Endothelial cell (in vitro differentiated cells): Measurements from ENCODE around the gene U2AF1L4. TPM values are rescaled to one million over a fixed set of nuclear protein-coding genes. Genes with fewer than 3 reads are reported as not detected.
A peak's percentile ranks its signal among the peaks of the same experiment; 100 is the strongest.
"Not testable (repeated sequence)": the region's sequence is repeated elsewhere in the genome, so short reads cannot be mapped to it uniquely, and the experiment has no call there.

Source experiments
- DNase-seq: peaks from one replicate; pipeline ENCODE4 v3.0.0; 2021; ENCODE audit warnings: low spot score
- H3K27ac Mint-ChIP-seq: one replicate; pipeline ENCODE4 v1.8.0; 2021; ENCODE audit warnings: mixed read lengths, inconsistent platforms; ENCODE audit not compliant: unreplicated experiment
- H3K27me3 Mint-ChIP-seq: one replicate; pipeline ENCODE4 v1.8.0; 2021; ENCODE audit warnings: mild to moderate bottlenecking, moderate library complexity, mixed read lengths, inconsistent platforms; ENCODE audit not compliant: unreplicated experiment
- H3K36me3 Mint-ChIP-seq: one replicate; pipeline ENCODE4 v1.8.0; 2021; ENCODE audit warnings: mild to moderate bottlenecking, low read depth, mixed read lengths, inconsistent platforms; ENCODE audit not compliant: unreplicated experiment
- H3K4me1 Mint-ChIP-seq: one replicate; pipeline ENCODE4 v1.8.0; 2021; ENCODE audit warnings: mild to moderate bottlenecking, mixed read lengths, inconsistent platforms; ENCODE audit not compliant: unreplicated experiment
- H3K4me3 Mint-ChIP-seq: one replicate; pipeline ENCODE4 v1.8.0; 2021; ENCODE audit warnings: mild to moderate bottlenecking, mixed read lengths, inconsistent platforms; ENCODE audit not compliant: unreplicated experiment
- H3K9me3 Mint-ChIP-seq: one replicate; pipeline ENCODE4 v1.8.0; 2021; ENCODE audit warnings: mixed read lengths, inconsistent platforms; ENCODE audit not compliant: unreplicated experiment
- CTCF ChIP-seq: fragments of 200-600 bp; sonication (generic); IDR thresholded peaks from one replicate; pipeline ENCODE4 v1.5.0; 2021; ENCODE audit warnings: antibody characterized with exemption; ENCODE audit not compliant: unreplicated experiment
- total RNA-seq: library from RNA; stranded (reverse); fragmentation: NEBNext Ultra II Directional; extraction: Animal tissue kit (Norgen Biotek cat#: 25700); gene quantifications from one replicate; pipeline ENCODE4 v1.2.1, GENCODE V29; 2021; ENCODE audit not compliant: unreplicated experiment

U2AF1L4 gene
- total RNA-seq, 1 donor from 2014 or later = 12.0 TPM

- Mint-ChIP-seq H3K9me3 (no peaks in the 10 kb centered on the region), H3K27me3 (peaks cover 15% of the 10 kb centered on the region), H3K4me1 (peaks cover 13% of the 10 kb centered on the region), H3K36me3 (peaks cover 10% of the 10 kb centered on the region), H3K4me3 (no peak overlapping the region), H3K27ac (no peak overlapping the region)
- DNase-seq = no peak
- TF ChIP-seq CTCF = no peak
Observed at GRCh38 chr19:35773020-35773806, 28.0 kb upstream of the U2AF1L4 start.

DNA sequence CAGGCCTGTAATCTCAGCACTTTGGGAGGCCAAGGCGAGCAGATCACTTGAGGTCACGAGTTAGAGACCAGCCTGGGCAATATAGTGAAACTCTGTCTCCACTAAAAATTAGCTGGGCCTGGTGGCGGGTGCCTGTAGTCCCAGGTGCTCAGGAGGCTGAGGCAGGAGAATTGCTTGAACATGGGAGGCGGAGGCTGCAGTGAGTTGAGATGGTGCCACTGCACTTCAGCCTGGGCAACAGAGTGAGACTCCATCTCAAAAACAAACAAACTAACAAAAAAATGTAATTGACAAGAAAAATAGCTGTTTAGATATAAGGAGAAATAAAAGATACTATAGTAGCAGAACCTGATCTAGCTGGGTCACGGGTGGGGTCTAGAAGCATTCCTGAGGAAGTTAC lies 27.1 kb upstream of the U2AF1L4 start:
- Mint-ChIP-seq H3K4me1 (peaks cover 13% of the 10 kb centered on the region), H3K36me3 (peaks cover 10% of the 10 kb centered on the region), H3K27me3 (peaks cover 15% of the 10 kb centered on the region)
- not testable (repeated sequence) for H3K9me3 Mint-ChIP-seq, H3K4me3 Mint-ChIP-seq, H3K27ac Mint-ChIP-seq, DNase-seq

DNA sequence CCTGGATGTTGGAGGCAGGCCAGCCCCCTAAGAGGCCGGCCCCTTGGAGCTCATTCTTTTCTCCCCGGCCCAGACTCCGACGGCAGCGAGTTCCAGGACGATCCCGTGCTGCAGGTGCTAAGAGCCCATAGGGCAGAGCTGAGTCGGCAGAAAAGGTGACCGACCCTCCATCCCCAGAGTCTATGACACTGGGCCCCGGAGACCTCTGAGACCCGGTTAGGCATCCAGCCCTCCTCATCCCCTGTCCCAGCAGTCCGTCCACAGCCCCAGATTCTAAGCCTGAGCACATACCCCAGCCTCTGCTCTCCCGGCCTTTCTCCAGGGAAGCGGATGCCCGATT lies 22.8 kb upstream of the U2AF1L4 start:
- Mint-ChIP-seq H3K4me3 (no peak overlapping the region), H3K27ac (no peak overlapping the region), H3K36me3 (peaks cover 5% of the 10 kb centered on the region), H3K4me1 (no peaks in the 10 kb centered on the region), H3K27me3 (peaks cover 5% of the 10 kb centered on the region), H3K9me3 (no peaks in the 10 kb centered on the region)
- no peak for TF ChIP-seq CTCF
- DNase-seq = no peak

DNA sequence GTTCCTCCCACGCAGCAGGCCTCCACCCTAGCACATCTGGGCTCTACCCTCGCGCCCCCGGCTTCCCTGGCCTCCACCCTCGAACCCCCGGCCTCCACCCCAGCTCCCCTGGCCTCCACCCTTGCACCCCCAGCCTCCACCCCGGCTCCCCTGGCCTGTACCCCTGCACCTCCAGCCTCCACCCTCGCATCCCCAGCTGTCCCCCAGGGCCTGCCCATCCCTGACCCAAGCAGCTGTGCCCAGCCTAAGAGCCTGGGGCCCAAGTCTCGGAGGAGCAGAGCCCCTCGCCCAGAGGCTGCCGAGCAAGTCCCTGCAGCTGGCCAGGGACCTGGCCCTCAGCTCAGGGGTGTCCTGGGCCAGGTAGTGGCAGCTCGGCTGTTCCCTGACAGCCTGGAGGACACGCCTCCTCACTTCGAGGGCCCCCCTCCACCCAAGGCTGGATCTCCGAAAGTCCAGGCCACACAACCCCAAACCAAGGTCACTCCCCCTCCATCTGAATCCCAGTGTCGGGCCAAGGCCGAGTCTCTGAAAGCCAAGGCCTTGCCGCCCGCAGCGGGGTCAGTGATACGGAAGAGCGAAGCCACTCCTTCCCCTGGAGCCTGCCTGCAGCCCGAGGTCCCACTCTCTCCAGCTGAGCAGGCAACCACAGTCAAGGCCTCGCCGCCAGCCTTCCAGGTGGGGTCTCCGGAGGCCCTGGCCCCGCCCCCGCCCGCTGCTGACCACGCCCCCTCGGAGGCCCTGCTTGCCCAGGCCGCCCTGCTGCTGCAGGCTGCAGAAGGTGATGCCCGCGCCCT lies 22.3 kb upstream of the U2AF1L4 start:
- Mint-ChIP-seq H3K4me1 (no peaks in the 10 kb centered on the region), H3K27ac (no peak overlapping the region), H3K36me3 (peaks cover 5% of the 10 kb centered on the region), H3K9me3 (no peaks in the 10 kb centered on the region), H3K27me3 (peaks cover 5% of the 10 kb centered on the region), H3K4me3 (no peak overlapping the region)
- no peak for TF ChIP-seq CTCF
- peak; percentile 46 for DNase-seq

DNA sequence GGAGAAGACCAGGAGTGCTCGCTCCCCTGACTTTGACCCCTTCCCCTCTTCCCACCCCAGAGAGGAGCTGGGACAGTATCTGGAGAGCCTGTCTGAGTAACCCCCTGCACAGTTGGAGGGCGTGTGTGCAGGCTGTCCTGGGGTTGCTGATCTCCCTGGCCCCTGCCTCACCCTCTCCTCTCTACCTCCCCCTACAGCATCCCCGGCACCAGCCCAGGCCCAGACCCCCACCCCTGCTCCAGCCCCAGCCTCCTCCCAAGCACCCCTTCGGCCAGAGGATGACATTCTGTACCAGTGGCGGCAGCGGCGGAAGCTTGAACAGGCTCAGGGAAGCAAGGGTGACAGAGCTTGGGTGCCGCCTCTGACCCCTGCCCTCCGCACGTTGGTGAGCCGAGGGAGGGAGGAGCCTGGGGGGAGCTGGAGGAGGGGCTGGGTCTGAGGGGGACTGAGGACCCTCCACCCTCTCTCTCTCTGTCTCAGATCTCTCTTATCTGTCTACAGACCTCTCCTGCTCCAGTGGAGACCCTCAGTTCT lies 21.4 kb upstream of the U2AF1L4 start:
- TF ChIP-seq CTCF = no peak
- Mint-ChIP-seq H3K27ac (no peak overlapping the region), H3K27me3 (peaks cover 7% of the 10 kb centered on the region), H3K36me3 (peaks cover 5% of the 10 kb centered on the region), H3K4me1 (no peaks in the 10 kb centered on the region), H3K4me3 (peak overlapping the region; percentile 31), H3K9me3 (no peaks in the 10 kb centered on the region)
- no peak for DNase-seq
